Lower lobe of right lung (tissue), 2 donors: Measurements from ENCODE around the gene AKAP5. TPM values are rescaled to one million over a fixed set of nuclear protein-coding genes. Genes with fewer than 3 reads are reported as not detected.

ENCODE experiments used
- ATAC-seq, 2 donors: fragments of 200-7000 bp; cut with Tn5 transposase; one replicate each; pipeline ENCODE4 v1.9.1; 2020 to 2022; ENCODE audit warnings: mild to moderate bottlenecking in 2 of 2, moderate library complexity in 2 of 2
- DNase-seq: peaks from one replicate; pipeline ENCODE4 v3.0.0-alpha.2; 2020
- H3K27ac ChIP-seq: fragments of 200-600 bp; one replicate; pipeline ENCODE4 v1.8.0; 2022
- H3K27me3 ChIP-seq: fragments of 200-600 bp; one replicate; pipeline ENCODE4 v1.8.0; 2022; ENCODE audit warnings: low read depth
- H3K36me3 ChIP-seq: fragments of 200-600 bp; one replicate; pipeline ENCODE4 v1.8.0; 2022; ENCODE audit warnings: mild to moderate bottlenecking
- H3K4me1 ChIP-seq: fragments of 200-600 bp; one replicate; pipeline ENCODE4 v1.8.0; 2022
- H3K4me3 ChIP-seq: fragments of 200-600 bp; one replicate; pipeline ENCODE4 v1.8.0; 2022; ENCODE audit warnings: mild to moderate bottlenecking
- H3K9me3 ChIP-seq: fragments of 200-600 bp; one replicate; pipeline ENCODE4 v1.8.0; 2022
- intact Hi-C: fragments of 100-400 bp; cut with DNase I; formaldehyde crosslinking; loops from one replicate; pipeline ENCODE4 v1.11.0; 2022
- total RNA-seq: library from RNA; stranded (reverse); fragmentation: NEBNext Ultra II Directional; extraction: Animal tissue kit (Norgen Biotek cat#: 25700); gene quantifications from one replicate; pipeline ENCODE4 v1.2.1, GENCODE V29; 2021
- TF ChIP-seq, protein P1 (sequence below): fragments of 200-600 bp; IDR thresholded peaks from one replicate; pipeline ENCODE4 v1.8.0; 2022; ENCODE audit warnings: antibody characterized with exemption, mild to moderate bottlenecking
- donor health status: DM: no; HTN: yes; CAD: no; lungs with severe emphysema.

The AKAP5 gene
- total RNA-seq, 1 donor from 2014 or later, result 4.8 TPM

DNA sequence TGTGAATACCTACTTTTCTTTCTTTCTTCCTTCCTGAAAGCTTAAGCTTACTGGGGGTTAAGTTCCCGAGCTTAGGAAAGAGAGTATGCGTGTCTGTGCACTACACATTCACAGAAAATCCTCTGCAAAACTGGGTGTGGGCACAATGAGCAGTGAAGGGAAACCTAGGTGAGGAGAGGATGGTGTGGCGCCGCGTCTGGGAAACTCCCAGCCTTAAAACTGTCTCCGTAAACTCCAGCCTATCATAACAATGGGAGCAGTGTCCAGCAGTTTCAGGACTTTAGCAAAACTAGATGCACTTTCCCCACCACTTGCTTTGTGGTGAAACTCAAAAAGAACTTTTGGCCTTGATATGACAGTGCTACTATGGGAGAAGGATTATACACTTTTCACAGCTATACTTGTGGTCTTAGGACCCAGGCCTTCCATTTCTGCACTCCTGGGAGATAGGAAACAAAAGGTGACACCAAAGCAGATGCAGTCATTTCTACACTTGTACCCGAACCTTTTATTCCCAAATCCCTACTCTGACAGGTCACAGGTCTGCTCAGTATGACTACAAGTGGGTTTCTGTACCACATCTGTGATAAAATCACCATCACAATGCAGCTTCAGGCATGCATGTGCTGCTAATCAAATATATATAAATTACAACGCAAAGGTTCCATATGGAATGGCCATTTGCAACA lies 10.4 kb downstream of the AKAP5 start:
- Histone ChIP-seq H3K27ac (no peak overlapping the region), H3K27me3 (no peaks in the 10 kb centered on the region), H3K36me3 (no peaks in the 10 kb centered on the region), H3K9me3 (no peaks in the 10 kb centered on the region), H3K4me1 (no peaks in the 10 kb centered on the region), H3K4me3 (no peak overlapping the region)
- intact Hi-C loops, result no loop called here
- DNase-seq, result no peak
- TF ChIP-seq, protein P1, sequence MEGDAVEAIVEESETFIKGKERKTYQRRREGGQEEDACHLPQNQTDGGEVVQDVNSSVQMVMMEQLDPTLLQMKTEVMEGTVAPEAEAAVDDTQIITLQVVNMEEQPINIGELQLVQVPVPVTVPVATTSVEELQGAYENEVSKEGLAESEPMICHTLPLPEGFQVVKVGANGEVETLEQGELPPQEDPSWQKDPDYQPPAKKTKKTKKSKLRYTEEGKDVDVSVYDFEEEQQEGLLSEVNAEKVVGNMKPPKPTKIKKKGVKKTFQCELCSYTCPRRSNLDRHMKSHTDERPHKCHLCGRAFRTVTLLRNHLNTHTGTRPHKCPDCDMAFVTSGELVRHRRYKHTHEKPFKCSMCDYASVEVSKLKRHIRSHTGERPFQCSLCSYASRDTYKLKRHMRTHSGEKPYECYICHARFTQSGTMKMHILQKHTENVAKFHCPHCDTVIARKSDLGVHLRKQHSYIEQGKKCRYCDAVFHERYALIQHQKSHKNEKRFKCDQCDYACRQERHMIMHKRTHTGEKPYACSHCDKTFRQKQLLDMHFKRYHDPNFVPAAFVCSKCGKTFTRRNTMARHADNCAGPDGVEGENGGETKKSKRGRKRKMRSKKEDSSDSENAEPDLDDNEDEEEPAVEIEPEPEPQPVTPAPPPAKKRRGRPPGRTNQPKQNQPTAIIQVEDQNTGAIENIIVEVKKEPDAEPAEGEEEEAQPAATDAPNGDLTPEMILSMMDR, result no peak
- no peak for ATAC-seq

DNA sequence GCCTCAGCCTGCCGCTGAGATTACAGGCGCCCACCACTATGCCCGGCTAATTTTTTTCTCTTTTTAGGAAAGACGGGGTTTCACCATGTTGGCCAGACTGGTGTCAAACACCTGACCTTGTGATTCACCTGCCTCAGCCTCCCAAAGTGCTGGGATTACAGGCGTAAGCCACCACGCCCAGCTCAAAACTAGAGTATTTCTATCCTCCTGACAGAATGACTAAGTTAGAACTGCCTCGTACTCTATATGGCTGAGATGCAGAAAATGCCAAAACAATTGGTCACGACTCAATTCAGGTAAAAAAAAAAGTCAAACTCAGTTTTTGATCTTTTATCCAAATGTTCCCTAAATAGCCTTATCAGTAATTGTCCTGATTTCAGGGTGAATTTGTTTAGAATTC lies 11.1 kb downstream of the AKAP5 start:
- intact Hi-C loops, result no loop called here
- TF ChIP-seq, protein P1, result no peak
- Histone ChIP-seq H3K4me3 (no peak overlapping the region), H3K9me3 (no peaks in the 10 kb centered on the region), H3K36me3 (peaks cover 3% of the 10 kb centered on the region), H3K4me1 (no peaks in the 10 kb centered on the region), H3K27me3 (no peaks in the 10 kb centered on the region), H3K27ac (no peak overlapping the region)
- ATAC-seq (no peak), DNase-seq (no peak)

- Histone ChIP-seq H3K27me3 (no peaks in the 10 kb centered on the region), H3K4me3 (no peak overlapping the region), H3K27ac (no peak overlapping the region), H3K36me3 (peaks cover 3% of the 10 kb centered on the region), H3K9me3 (no peaks in the 10 kb centered on the region), H3K4me1 (no peaks in the 10 kb centered on the region)
- TF ChIP-seq, protein P1, result peak; percentile 50
- ATAC-seq, result no peak
- DNase-seq, result no peak
- intact Hi-C loops, result no loop called here
These were observed 13.4 kb downstream of the AKAP5 start for GRCh38 chr14:64478634-64479250.

DNA sequence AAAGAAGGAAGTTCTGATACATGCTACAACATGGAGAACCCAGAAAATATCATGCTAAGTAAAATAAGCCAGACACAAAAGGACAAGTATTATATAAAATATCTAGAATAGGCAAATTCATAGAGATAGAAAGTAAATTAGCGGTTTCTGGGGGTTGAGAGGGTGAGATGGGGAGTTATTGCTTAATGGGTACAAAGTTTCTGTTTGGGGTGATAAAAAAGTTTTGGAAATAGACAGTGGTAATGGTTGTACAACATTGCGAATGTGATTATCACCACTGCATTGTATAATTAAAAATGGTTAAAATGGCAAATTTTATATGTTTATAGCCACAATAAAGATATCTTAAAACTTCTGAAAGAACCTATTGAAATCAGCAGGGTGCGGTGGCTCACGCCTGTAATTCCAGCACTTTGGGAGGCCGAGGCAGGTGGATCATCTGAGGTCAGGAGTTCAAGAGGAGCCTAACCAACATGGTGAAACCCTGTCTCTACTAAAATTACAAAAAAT lies 23.3 kb downstream of the AKAP5 start:
- Histone ChIP-seq H3K4me1 (no peaks in the 10 kb centered on the region), H3K36me3 (peaks cover 57% of the 10 kb centered on the region), H3K27ac (no peak overlapping the region), H3K4me3 (no peak overlapping the region), H3K27me3 (no peaks in the 10 kb centered on the region), H3K9me3 (no peaks in the 10 kb centered on the region)
- DNase-seq (no peak), ATAC-seq (no peak)
- TF ChIP-seq, protein P1, result no peak
- intact Hi-C loops, result no loop called here

- Histone ChIP-seq H3K27me3 (no peaks in the 10 kb centered on the region), H3K9me3 (no peaks in the 10 kb centered on the region), H3K27ac (no peak overlapping the region), H3K4me3 (no peak overlapping the region), H3K4me1 (no peaks in the 10 kb centered on the region), H3K36me3 (peaks cover 43% of the 10 kb centered on the region)
- ATAC-seq (no peak), DNase-seq (no peak)
- TF ChIP-seq, protein P1, result no peak
- intact Hi-C loops, result no loop called here
These were observed 26.3 kb downstream of the AKAP5 start for GRCh38 chr14:64491637-64492036.
